GM19351 (cell line): ENCODE measurements around the gene CCM2.
"Not testable (repeated sequence)": the region's sequence is repeated elsewhere in the genome, so short reads cannot be mapped to it uniquely, and the experiment has no call there.

ENCODE experiments used
- ATAC-seq: cut with Tn5 transposase; IDR thresholded peaks from one replicate; pipeline ENCODE4 v1.9.1; 2021; ENCODE audit warnings: mild to moderate bottlenecking, moderate library complexity; ENCODE audit not compliant: unreplicated experiment

CCM2 gene

DNA sequence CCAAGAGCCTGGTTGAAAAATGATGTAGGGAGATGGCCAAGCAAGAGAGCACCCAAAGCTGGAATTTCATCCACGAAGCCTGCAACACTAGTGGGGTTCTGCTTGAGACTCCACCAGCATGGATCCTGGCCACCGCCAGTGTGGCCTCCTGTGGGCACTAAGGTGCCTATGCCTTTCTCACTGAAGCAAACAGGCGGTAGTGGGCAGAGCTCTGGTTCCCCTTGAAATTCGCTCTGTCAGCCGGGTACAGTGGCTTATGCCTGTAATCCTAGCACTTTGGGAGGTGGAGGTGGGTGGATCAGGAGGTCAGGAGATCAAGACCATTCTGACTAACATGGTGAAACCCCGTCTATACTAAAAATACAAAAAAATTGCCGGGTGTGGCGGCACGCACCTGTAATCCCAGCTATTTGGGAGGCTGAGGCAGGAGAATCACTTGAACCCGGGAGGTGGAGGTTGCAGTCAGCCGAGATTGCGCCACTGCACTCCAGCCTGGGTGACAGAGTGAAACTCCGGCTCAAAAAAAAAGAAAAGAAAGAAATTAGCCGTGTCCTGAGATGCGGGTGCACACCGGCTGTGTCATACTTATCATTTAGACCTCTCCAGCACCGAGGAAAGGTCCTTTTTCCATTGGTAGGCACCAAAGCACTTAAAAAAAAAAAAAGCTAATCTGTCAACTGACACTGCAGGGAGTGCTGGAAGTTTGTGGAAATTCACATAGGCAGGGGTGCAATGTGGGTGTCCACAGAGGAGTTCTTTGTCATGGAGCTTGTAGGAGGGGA, 28.3 kb downstream of the CCM2 start:
- no peak for ATAC-seq

DNA sequence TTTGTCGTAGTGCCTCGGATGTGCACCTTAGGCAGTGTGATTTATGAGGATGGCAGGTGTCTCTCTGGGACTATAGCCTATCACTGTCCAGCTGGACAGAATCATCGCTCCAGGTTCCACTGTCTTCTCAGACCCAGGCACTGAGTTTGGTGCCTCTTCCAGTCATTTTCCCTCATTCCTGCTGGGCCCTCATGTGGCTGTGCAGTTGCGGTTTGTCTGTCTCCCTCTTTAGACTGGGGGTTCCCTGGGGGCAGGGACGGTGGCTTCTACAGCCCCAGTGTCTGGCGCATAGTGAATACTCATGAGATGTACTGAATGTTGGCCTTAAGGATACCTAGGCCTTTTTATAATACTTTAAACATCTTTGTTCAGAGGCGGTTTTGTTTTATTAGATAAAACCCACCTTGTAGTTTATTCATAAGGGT, 28.9 kb downstream of the CCM2 start:
- ATAC-seq, result no peak

DNA sequence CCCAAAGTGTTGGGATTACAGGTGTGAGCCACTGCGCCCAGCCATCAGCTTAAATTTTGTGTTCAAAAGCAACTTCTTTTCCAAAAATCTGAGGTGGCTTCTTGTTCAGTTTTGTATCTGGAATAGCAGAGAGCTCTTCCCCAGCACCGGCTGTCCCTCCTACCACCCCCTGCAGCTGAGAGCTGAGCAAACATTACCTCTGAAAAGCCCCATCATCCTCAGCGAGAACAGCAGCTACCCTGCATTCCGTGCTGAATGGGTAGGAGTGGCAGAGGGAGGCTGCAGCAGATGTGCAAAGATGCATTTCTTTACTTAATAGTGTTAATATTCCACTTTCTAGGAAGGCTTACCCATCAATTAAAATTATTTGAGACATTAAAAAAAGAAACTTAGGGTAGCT, 31.8 kb downstream of the CCM2 start:
- ATAC-seq, result no peak

DNA sequence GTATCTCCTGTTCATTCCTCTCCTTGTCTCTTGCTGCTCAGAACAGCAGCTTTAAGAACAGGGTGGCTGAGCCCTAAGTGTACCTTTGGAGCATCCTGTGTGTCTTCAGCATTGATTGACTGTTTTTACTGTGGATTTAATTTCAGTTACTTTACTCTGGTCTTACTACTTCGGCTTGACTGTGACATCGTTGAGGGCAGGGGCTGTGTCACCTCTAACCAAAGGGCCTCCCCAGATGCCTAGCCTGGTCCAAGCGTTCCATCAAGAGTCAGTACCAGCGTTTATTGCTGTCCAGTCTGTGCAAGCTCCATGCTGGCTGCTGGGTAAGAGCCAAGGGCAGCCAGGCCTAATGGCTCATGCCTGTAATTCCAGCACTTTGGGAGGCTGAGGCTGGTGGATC, 32.4 kb downstream of the CCM2 start:
- no peak for ATAC-seq

DNA sequence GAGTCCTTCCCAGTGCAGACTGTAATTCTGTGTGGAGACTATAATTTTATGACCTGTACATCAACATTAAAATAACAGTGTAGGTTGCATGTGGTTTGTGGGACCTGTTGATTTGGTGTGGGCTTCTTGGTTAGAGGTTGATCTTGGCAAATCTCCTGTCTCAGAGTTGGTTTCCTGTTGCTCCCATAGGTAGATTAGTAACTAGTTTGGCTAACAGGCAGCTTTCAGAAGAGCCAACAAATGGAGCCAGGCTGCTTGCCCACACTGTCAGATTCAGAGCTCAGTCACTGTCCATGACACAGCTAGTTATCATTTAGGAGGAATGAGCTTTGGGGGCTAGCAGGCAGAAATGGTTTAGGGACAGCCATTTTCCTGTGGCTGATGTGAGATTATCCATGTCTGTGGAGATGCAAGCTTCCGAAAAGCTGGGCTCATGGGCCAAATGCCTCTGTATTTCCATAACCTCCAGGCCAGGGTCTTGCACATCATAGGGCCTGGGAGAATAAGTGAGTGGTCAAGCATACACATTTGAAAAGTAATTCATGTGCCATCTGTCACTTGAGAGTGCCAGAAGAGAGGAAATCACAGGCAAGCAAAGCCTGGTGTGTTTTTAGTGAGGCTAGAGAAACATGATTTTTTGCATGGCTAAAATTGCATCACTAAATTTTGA, 33.4 kb downstream of the CCM2 start:
- no peak for ATAC-seq

DNA sequence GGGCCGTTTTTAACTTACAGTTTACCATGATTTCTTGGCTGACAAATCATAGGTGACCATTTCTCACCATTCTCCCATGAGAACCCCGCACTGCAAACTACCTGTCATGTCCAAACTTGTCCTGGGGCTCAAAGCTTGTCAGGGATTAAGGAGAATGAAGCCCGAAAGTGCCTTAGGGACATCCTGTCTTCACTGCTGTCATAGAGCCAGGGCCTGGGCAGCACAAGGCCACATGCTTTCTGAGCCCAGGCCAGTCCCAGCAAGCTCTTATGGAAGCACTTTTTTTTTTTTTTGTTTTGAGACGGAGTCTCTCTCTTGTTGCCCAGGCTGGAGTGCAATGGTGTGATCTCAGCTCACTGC, 33.9 kb downstream of the CCM2 start:
- ATAC-seq, result no peak

DNA sequence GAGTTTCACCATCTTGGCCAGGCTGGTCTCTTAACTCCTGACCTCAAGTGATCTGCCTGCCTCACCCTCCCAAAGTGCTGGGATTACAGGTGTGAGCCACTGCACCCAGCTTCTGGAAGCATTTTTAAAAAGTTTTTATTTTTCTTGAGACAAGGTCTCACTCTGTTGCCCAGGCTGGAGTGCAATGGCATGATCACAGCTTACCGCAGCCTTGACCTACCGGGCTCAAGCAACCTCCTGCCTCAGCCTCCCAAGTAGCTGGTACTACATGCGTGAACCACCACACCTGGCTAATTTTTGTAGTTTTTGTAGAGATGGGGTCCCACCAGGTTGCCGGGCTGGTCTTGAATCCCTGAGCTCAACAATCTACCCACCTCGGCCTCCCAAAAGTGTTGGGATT, 34.7 kb downstream of the CCM2 start:
- not testable (repeated sequence) for ATAC-seq

DNA sequence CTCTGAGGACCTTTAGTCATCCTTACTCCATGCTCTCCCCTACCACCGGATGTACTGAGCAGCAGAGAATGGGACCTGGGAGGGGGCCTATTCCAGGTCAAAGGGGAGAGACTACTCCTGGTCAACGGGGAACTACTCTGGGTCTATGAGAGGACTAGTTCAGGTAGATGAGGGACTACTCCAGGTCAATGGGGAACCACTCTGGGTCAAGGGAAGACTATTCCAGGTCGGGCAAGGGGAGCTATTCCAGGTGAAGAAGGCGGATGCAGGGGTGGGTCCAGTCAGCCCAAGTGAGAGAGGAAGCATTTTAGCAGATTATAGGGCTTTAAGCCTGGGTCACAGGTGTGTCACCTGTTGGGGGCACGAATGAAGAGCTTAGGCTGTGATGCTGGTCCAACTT, 35.4 kb downstream of the CCM2 start:
- ATAC-seq, result no peak

DNA sequence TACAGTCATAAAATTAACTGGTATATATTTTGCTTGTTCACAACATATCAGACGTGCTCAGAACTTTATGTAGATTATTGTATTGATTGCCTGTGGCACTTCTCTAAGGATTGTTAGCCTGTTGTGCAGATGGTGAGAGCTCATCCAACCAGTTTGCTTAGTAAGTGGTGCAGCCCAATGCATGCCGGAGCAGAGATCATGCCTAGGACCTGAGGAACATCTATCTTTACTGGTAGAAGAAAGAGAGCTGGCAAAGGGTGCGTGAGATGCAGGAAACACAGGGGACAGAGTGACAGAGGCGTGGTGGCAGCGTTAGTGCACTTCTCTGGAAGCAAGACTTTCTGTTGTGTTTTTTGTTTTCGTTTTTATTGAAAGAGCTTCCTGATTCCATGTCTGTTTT, 35.9 kb downstream of the CCM2 start:
- no peak for ATAC-seq

DNA sequence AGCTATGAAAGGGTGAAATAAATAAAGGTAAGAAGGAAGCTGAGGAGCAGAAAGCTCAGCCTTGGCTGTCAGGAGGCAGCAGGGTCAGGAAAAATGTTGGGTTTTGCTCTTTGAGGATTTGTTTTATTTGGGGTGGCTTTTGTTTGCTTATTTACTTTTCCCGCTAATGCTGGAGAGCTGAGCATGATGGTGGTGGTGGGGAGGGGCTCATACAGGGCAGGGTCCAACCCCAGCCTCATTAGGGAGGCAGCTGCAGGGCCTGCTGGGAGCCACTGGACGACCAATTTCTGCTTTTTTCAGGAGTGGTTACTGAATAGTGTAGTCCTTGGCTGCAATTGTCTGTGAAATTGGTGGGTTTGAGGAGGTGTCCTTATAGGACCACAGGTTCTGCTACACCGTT, 36.3 kb downstream of the CCM2 start:
- no peak for ATAC-seq

DNA sequence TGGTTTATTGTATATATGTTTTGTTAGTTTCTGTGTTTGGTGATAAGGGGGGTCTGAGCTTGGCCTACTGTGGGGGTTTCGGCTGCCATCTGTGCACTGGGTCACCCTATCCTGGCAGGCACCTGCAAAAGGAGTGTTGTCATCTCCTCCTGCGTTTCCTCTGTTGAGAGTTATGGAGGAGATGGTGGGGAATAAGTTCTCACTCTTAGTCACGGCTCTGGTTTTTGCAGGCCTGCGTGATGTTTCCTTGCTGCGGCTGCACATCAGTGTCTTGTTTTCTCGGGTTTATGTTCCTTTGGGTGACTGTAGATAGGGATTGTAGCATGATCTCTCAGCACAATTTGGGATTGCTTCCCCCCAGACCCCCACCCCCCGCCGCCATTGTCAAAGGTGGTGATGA, 36.8 kb downstream of the CCM2 start:
- ATAC-seq, result no peak

DNA sequence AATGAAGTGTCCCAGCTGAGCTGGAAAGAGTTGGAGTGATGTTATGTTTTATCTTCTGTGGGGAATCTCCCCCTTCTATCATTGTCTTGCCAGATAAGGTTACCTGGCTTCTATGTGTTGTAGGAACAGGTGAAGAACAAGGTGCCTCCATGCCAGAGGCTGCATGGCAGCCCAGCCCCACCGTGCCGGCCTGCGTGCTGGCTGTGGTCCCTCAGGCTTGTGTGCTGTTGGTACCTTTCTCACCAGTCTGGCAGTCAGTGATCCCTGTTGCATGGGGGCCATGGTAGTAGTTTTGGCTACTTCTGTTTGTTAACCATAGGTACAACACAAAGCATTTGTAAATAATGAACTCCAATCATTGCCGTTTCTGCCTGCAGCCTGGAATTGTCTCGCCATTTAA, 37.9 kb downstream of the CCM2 start:
- no peak for ATAC-seq

DNA sequence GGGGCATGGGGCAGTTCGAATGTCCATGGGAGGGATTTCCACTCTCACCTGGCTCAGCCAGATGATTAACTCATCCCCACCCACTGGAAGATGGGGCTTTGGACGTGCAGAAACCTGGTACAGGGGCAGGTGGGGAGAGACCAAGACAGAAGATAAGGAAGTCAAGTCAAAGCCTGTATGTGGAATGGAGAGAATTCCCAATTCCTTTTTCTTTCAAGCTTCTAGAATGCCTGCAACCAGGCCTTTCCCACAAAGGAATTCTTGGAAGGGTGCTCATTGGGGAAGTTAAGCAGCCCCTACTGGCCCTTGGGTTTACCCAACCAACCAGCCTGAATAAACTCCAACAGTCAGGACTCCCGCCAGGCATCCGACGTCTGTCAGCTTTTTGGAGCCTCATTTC, 39.1 kb downstream of the CCM2 start:
- no peak for ATAC-seq

DNA sequence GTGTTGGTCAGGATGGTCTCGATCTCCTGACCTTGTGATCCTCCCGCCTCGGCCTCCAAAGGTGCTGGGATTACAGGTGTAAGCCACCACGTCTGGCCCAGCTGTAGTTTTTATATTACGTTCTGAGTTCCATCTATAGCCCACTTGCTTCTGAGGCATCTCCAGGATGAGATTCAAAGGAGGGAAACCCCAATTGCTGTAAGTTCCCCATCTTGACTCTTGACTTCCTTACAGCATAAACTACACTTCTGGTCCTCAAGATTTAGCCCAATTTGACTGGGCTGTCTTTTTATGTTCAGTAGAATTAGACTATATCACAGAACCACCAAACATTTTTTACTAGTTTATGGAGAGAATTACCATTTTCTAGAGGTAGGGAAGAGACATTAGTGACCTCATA, 44.3 kb downstream of the CCM2 start:
- no peak for ATAC-seq

DNA sequence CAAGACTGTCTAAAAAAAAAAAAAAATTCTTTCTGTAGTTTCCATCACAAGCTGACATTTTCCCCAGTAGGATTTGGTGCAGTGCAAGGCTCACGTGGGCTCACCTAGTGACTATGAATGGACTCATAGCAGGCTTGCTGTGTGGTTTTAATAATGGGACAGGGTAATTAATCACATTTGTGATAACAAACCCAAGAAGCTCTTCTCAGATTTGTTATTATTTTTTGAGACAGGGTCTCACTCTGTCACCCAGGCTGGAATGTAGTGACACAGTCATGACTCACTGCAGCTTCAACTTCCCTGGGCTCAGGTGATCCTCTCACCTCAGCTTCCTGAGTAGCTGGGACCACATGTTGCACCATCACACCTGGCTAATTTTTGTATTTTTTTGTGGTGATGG, 48.7 kb downstream of the CCM2 start:
- ATAC-seq, result no peak

DNA sequence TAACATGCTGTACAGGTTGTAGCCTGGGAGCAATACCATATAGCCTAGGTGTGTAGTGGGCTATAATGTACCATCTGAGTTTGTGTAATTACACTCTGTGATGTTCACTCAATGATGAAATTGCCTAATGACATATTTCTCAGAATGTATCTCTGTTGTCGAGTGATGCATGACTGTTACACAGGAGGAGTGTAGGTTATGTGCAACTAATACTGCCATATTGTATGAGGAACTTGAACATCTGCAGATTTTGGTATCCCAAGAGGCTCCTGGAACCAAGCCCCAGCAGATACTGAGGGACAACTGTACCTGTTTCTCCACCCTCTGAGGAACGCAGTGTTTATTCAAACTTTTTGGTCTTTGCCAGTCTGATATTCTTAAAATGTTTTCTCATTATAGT, 50.2 kb downstream of the CCM2 start:
- ATAC-seq, result no peak

DNA sequence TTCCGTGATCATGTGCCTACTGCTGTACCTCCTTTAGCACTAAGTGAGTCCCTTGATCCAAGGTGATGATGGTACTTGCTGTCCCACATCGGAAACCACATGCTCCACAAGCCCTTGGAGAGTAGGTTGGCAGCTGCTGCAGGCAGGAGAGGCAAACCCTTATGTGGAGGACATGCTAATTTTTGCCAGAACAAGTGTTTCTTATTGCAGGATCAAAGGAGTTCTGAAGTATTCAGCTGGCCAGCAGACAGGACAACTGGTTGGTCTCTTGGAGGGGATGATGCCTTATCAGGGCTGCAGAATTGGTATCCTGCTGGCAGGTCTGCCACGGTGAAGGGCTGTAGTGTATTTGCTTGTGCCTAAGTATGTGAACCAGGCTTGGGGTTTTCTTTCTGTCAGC, 52.0 kb downstream of the CCM2 start:
- ATAC-seq, result no peak

DNA sequence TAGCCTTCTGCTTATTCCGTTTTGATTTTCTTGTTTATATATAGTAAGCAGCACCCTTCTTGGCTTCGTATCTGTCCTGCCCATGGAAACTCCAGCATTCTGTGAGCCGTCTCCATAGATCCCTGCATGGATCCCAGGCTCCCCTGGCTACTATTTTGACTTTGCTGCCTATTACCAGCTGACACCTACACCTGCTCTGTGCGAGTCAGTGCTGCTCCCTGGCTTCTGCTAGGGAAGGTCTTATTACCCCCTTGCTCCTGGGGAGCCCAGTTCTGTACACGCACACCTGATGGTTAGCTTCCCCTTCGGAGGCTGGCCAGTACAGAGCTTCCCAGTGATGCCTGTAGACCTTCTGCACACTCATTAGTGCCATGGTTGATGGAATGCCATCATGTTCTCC, 53.4 kb downstream of the CCM2 start:
- ATAC-seq, result no peak

DNA sequence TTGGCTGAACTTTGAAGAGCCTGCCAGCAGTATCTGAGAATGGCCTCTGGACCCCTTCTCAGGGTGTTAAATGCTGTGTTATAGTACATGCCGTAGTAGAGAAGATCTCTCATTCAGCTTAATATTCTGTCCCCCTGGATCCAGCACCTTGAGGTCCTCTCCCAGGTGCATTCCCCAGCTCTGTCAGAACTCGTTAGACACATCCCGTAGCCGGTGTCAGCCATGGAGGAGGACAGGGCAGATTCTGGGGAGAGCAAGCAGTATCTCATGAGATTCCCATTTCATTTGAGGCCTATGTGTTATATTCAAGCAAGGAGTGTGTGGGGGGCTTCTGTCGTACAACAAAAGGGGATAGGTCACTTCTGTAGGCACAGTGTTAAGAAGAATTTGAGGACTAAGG, 53.9 kb downstream of the CCM2 start:
- ATAC-seq, result no peak

DNA sequence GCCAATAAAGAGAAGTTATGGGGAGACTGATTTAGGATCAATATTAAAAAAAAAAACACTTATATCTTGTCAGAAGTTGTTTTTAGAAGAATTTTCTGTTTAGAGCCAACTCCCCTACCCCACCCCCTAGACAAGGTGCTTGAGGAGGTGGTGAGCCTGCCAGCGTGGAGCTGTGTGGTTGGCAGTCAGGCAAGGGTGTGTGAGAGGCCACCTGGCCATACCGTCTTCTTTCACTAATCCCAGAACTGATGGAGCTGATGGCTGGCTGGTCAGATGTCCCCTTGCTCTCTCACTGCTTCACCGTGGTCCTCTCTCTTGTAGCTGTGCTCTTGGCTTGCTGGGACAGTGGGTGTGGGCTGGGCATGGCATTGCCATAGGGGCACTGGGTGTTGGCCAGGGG, 54.4 kb downstream of the CCM2 start:
- no peak for ATAC-seq

DNA sequence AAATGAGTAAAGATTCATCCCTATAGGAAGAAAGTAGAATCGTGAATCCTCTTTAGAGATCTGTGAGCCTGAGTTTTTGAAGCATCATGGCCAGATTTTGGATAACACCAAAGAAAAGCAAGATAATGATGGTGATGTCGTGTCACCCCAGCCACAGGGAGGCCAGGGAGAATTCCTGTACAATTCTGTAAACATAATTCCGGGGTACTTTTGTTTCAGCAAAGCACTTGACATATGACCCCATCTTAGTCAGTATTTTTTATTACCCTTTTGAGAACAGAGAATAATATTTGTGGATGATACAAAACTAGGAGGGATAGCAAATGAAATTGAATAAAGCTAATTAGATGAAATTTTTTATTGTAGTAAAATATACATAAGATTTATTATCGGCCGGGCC, 55.0 kb downstream of the CCM2 start:
- ATAC-seq, result no peak

DNA sequence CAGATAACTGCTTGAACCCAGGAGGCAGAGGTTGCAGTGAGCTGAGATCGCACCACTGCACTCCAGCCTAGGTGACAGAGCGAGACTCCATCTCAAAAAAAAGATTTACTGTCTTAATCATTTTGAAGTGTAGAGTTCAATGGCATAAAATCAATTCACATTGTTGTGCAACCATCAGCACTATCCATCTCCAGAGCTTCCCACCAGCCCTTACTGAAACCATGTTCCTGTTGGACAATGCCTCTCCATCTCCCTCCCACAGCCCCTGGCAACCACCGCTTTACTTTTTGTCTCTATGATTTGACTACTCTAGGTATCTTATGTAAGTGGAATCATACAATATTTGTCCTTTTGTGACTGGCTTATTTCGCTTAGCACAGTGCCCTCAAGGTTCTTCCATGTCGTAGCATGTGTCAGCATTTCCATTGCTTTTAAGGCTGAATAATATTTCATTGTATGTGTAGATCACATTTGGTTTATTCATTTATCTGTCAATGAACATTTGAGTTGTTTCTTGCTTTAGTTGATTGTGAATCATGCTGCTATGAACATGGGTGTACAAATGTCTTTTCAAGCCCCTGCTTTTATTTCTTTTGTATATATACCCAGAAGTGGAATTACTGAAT, 55.7 kb downstream of the CCM2 start:
- ATAC-seq, result no peak
